Tibial nerve (tissue), 4 donors: ENCODE measurements around the gene EYA3.

Source experiments
- CTCF ChIP-seq, 5 experiments: fragments of 200-600 bp in 3 of 5; fragments of 450-650 bp in 2 of 5; sonication (generic) in 3 of 5; IDR thresholded peaks; one replicate each; pipeline ENCODE4 v1.5.1; 2016 to 2019; ENCODE audit warnings: antibody characterized with exemption in 5 of 5, mild to moderate bottlenecking in 3 of 5, moderate library complexity in 2 of 5
- EP300 ChIP-seq, 2 donors: sonication (generic); formaldehyde crosslinking; IDR thresholded peaks; one replicate each; pipeline ENCODE4 v1.6.1; 2017; ENCODE audit warnings: antibody characterized with exemption in 2 of 2, mild to moderate bottlenecking in 1 of 2
- POLR2A ChIP-seq, 2 donors: fragments of 450-650 bp; IDR thresholded peaks; one replicate each; pipeline ENCODE4 v1.6.1; 2017; ENCODE audit warnings: antibody characterized with exemption in 2 of 2, mild to moderate bottlenecking in 2 of 2, moderate library complexity in 2 of 2

- TF ChIP-seq CTCF (IDR thresholded peaks at IDR 0.05) (no peak), POLR2A (IDR thresholded peaks at IDR 0.05) (no peak), EP300 (IDR thresholded peaks at IDR 0.05) (no peak)
Observed at GRCh38 chr1:28099050-28099769, 10.8 kb upstream of the EYA3 start.
